H1 (cell line): ENCODE results near the gene CRELD1. TPM values are rescaled to one million over a fixed set of nuclear protein-coding genes. Genes with fewer than 3 reads are reported as not detected.

Experiments
- BCL11A ChIP-seq, 2 experiments: IDR thresholded peaks; one replicate each; pipeline ENCODE4 v1.6.1; 2011; ENCODE audit warnings: low read depth in 2 of 2, low read length in 2 of 2, mild to moderate bottlenecking in 2 of 2
- CEBPB ChIP-seq: IDR thresholded peaks from 2 replicates; pipeline ENCODE4 v1.6.1; 2012; ENCODE audit warnings: low read depth, low read length
- CHD1 ChIP-seq: IDR thresholded peaks from 2 replicates; pipeline ENCODE4 v1.6.1; 2012; ENCODE audit warnings: low read depth, low read length, improper control_type of control experiment
- CHD7 ChIP-seq: fragments of 300-600 bp; sonication (generic); IDR thresholded peaks from 2 replicates; pipeline ENCODE4 v1.7.1; 2012; ENCODE audit warnings: low read length, moderate library complexity, mild to moderate bottlenecking, inconsistent platforms; ENCODE audit not compliant: insufficient replicate concordance
- CREB1 ChIP-seq: IDR thresholded peaks from 2 replicates; pipeline ENCODE4 v1.6.1; 2012; ENCODE audit warnings: inconsistent platforms
- EGR1 ChIP-seq: IDR thresholded peaks from 2 replicates; pipeline ENCODE4 v1.6.1; 2011; ENCODE audit warnings: low read depth, low read length, borderline replicate concordance
- EZH2 ChIP-seq: fragments of 200-600 bp; sonication (generic); IDR thresholded peaks from 2 replicates; pipeline ENCODE4 v1.7.1; 2012; ENCODE audit warnings: low read depth, mild to moderate bottlenecking, moderate library complexity, low read length, inconsistent platforms; ENCODE audit not compliant: severe bottlenecking
- POLR2A ChIP-seq, 2 experiments: IDR thresholded peaks; 1 replicate in 1 of 2; 2 replicates in 1 of 2; pipeline ENCODE4 v1.6.1; 2011; ENCODE audit warnings: low read depth in 2 of 2, low read length in 2 of 2, mild to moderate bottlenecking in 2 of 2; ENCODE audit errors: control extremely low read depth in 1 of 2
- POU5F1 ChIP-seq: IDR thresholded peaks from 2 replicates; pipeline ENCODE4 v1.6.1; 2011; ENCODE audit warnings: low read depth, mild to moderate bottlenecking, low read length, moderate library complexity
- SP1 ChIP-seq: IDR thresholded peaks from 2 replicates; pipeline ENCODE4 v1.6.1; 2011; ENCODE audit warnings: low read depth, low read length
- SUZ12 ChIP-seq: fragments of 200-600 bp; sonication (generic); IDR thresholded peaks from 2 replicates; pipeline ENCODE4 v1.6.1; 2012; ENCODE audit warnings: mild to moderate bottlenecking, inconsistent platforms, low read length, moderate library complexity, mixed read lengths
- USF2 ChIP-seq: IDR thresholded peaks from 2 replicates; pipeline ENCODE4 v1.6.1; 2011; ENCODE audit warnings: low read length, improper control_type of control experiment
- polyA plus RNA-seq, 7 experiments: library from polyadenylated mRNA; depleted of rRNA in 3 of 7; stranded (reverse) in 5 of 7; unstranded in 2 of 7; fragments of >200 nt in 5 of 7; fragments of 200-250 nt in 2 of 7; gene quantifications; 1 replicate in 5 of 7; 2 replicates in 1 of 7; 4 replicates in 1 of 7; pipeline versions ENCODE4 v1.2.1 to v1.2.3, GENCODE V29; 2011 to 2013; ENCODE audit warnings: missing spikeins in 2 of 7, mixed read lengths in 2 of 7
- total RNA-seq: library from RNA; stranded (reverse); fragmentation: NEBNext Ultra II Directional; extraction: Animal tissue kit (Norgen Biotek cat#: 25700); gene quantifications from 2 replicates; pipeline ENCODE4 v1.2.1, GENCODE V29; 2021

The CRELD1 gene
- total and polyA plus RNA-seq, 2 of the 8 experiments (the other 6 are each of a cell fraction or from before 2014, with no cell fraction given): 12.9 to 15.1 TPM

- TF ChIP-seq CHD7 (no peak), POU5F1 (no peak), USF2 (no peak), CHD1 (no peak), SP1 (no peak), POLR2A (IDR thresholded peaks at IDR 0.05; ENCODE audit: control extremely low read depth in 1 of 2, low read depth in 2 of 2, low read length in 2 of 2) (no peak), CREB1 (no peak), BCL11A (IDR thresholded peaks at IDR 0.05; ENCODE audit: low read depth in 2 of 2, low read length in 2 of 2) (no peak), EGR1 (no peak), EZH2 (no peak), SUZ12 (no peak), CEBPB (no peak)
Observed at GRCh38 chr3:9938966-9939365, 5.3 kb downstream of the CRELD1 start (continued).
